ENCODE data around the gene SLC40A1. TPM values are rescaled to one million over a fixed set of nuclear protein-coding genes. Genes with fewer than 3 reads are reported as not detected.

The SLC40A1 gene
- total and polyA plus RNA-seq, 3 donors from 2014 or later, result 52.3 to 64.0 (median 58.7) TPM

DNA sequence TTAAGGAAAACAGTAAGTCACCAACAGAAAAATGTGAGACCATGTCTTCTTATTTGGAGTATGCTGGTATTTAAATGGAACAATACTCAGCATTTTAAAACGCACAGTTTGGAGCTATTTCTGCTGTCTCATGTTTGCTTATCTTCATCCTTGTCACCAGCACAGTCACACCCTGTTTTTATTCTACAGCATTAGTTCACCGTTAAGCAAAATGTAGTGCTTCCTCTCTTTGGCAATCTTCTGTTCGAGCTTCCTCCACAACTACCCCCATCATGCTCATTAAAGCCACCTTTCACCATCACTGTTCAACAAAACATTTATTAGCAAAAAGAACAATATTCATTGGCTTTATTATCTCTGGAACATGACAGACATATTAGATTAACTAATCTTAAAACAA is 64.0 kb downstream of the SLC40A1 start:
- intact Hi-C loops (cut with DNase I; ENCODE audit: low total_unique reads), result no loop called here
- WGBS, 2 donors, result 62 to 68% methylated on average over 3 of the region's 3 CpGs
- H3K27me3 ChIP-seq, result no peaks in the 10 kb centered on the region
- no peak overlapping the region for H3K4me3 ChIP-seq
- peaks cover 18% of the 10 kb centered on the region for H3K4me1 ChIP-seq
- H3K9me3 ChIP-seq, result no peaks in the 10 kb centered on the region
- TF ChIP-seq CTCF (IDR thresholded peaks at IDR 0.05), result no peak
- no peak for TF ChIP-seq POLR2A (IDR thresholded peaks at IDR 0.05)
- no peak overlapping the region for H3K27ac ChIP-seq
- no peaks in the 10 kb centered on the region for H3K36me3 ChIP-seq (ENCODE audit: low read depth, missing control alignments)
- DNase-seq, result no peak

DNA sequence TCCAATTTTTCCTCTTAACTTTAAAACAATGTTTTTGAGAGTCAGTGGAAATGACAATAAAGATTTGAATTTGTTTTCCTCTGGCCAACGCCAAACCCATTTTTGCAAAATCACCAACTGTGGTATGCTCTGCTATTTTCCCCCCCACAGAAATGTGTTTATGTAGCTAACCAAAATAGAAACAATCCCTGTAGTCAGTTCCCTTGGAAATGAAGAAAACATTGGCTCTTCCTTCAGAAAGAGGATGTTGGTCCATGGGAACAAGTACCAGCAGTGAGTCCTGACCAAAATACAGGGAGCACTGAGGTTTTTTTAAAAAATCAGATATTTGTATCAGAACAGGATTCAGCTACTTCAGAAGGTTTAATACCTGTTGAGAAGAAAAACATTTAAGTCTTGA is 65.3 kb downstream of the SLC40A1 start:
- intact Hi-C loops (cut with DNase I; ENCODE audit: low total_unique reads), result no loop called here
- WGBS, 2 donors, result 46 to 59% methylated on average over 1 of the region's 1 CpG
- peaks cover 18% of the 10 kb centered on the region for H3K4me1 ChIP-seq
- H3K27ac ChIP-seq, result peak overlapping the region in 1 of 2 donors; percentile 7
- H3K4me3 ChIP-seq, result no peak overlapping the region
- TF ChIP-seq POLR2A (IDR thresholded peaks at IDR 0.05), result no peak
- no peaks in the 10 kb centered on the region for H3K9me3 ChIP-seq
- H3K36me3 ChIP-seq (ENCODE audit: low read depth, missing control alignments), result no peaks in the 10 kb centered on the region
- DNase-seq, result no peak
- H3K27me3 ChIP-seq, result no peaks in the 10 kb centered on the region

DNA sequence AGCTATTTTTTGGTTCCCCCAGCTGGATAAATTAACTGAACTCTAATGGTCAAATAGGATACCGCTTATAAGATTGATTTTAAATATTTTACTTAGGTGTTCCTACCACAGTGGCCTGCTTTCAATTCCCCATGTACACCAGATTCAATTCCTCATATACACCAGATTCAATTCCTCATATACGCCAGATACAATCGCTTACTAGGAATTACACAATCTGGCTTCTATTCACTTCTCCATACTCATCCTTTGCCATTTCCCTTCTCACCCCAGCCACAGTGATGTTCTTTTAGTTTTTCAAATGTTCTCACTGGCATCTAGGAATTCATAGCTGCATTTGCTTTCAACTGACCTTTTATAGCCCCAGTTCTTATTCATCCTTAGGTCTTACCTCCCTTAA is 66.5 kb downstream of the SLC40A1 start:
- peaks cover 18% of the 10 kb centered on the region for H3K4me1 ChIP-seq
- no peaks in the 10 kb centered on the region for H3K9me3 ChIP-seq
- no peak overlapping the region for H3K4me3 ChIP-seq
- 89 to 94% methylated on average over 3 of the region's 3 CpGs for WGBS, 2 donors
- peak overlapping the region in 1 of 2 donors; percentile 22 for H3K27ac ChIP-seq
- TF ChIP-seq CTCF (IDR thresholded peaks at IDR 0.05) (no peak), POLR2A (IDR thresholded peaks at IDR 0.05) (no peak)
- H3K36me3 ChIP-seq (ENCODE audit: low read depth, missing control alignments), result no peaks in the 10 kb centered on the region
- no peak for DNase-seq
- H3K27me3 ChIP-seq, result no peaks in the 10 kb centered on the region
- intact Hi-C loops (cut with DNase I; ENCODE audit: low total_unique reads), result no loop called here

GRCh38 chr2:189512879-189513278 is 67.7 kb downstream of the SLC40A1 start:
- peak; percentile 27 for DNase-seq
- H3K27ac ChIP-seq, result peak overlapping the region in 1 of 2 donors; percentile 22
- H3K27me3 ChIP-seq, result no peaks in the 10 kb centered on the region
- H3K4me1 ChIP-seq, result peaks cover 18% of the 10 kb centered on the region
- no peak for TF ChIP-seq CTCF (IDR thresholded peaks at IDR 0.05)
- TF ChIP-seq POLR2A (IDR thresholded peaks at IDR 0.05), result no peak
- no peaks in the 10 kb centered on the region for H3K36me3 ChIP-seq (ENCODE audit: low read depth, missing control alignments)
- 25 to 50% methylated on average over 3 of the region's 3 CpGs for WGBS, 2 donors
- H3K4me3 ChIP-seq, result no peak overlapping the region
- intact Hi-C loops (cut with DNase I; ENCODE audit: low total_unique reads), result no loop called here
- H3K9me3 ChIP-seq, result no peaks in the 10 kb centered on the region

DNA sequence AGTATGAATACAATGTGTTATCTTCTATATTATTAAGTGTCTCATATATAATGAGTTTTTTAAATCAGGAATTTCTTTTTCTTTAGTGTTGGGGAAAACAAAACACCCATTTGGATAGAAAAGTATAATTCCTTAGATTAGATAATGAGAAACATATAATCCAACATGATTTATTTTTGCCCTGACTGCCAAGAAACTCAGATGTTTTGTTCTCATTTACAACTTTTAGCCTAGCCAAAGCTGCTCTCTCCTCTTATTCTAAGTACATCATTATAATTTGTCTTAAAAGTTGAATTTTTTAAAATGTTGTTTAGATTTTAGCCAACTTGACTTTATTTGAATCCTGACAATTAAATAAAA is 68.6 kb downstream of the SLC40A1 start:
- H3K4me1 ChIP-seq, result peaks cover 18% of the 10 kb centered on the region
- no peak for DNase-seq

More for the DNA sequence above, 68.6 kb downstream of the SLC40A1 start:
- Histone ChIP-seq H3K27ac (no peak overlapping the region), H3K9me3 (no peaks in the 10 kb centered on the region), H3K36me3 (ENCODE audit: low read depth, missing control alignments) (no peaks in the 10 kb centered on the region), H3K27me3 (no peaks in the 10 kb centered on the region), H3K4me3 (no peak overlapping the region)
- TF ChIP-seq POLR2A (IDR thresholded peaks at IDR 0.05) (no peak), CTCF (IDR thresholded peaks at IDR 0.05) (no peak)
- intact Hi-C loops (cut with DNase I; ENCODE audit: low total_unique reads), result no loop called here
